HepG2 (cell line): ENCODE measurements around the gene SLC29A1. TPM values are rescaled to one million over a fixed set of nuclear protein-coding genes. Genes with fewer than 3 reads are reported as not detected.
A peak's percentile ranks its signal among the peaks of the same experiment; 100 is the strongest.

Experiments used
- ATF7-NPFF ChIP-seq: sonication (generic); formaldehyde crosslinking; IDR thresholded peaks from 2 replicates; pipeline ENCODE4 v1.8.1; 2023; ENCODE audit warnings: mild to moderate bottlenecking, low read depth, missing genetic modification reagents, moderate library complexity
- HES4 ChIP-seq: sonication (generic); formaldehyde crosslinking; IDR thresholded peaks from 2 replicates; pipeline ENCODE4 v1.9.0; 2021; ENCODE audit warnings: mild to moderate bottlenecking, missing genetic modification reagents, borderline replicate concordance
- MTF2 ChIP-seq: sonication (generic); formaldehyde crosslinking; IDR thresholded peaks from 2 replicates; pipeline ENCODE4 v1.5.0; 2020; ENCODE audit warnings: missing genetic modification reagents, borderline replicate concordance
- RXRB ChIP-seq: IDR thresholded peaks from 2 replicates; pipeline ENCODE4 v1.6.1; 2016; ENCODE audit warnings: borderline replicate concordance, missing genetic modification reagents, missing compliant biosample characterization
- ZNF10 ChIP-seq: sonication (generic); formaldehyde crosslinking; IDR thresholded peaks from 2 replicates; pipeline ENCODE4 v1.4.0; 2020; ENCODE audit warnings: mild to moderate bottlenecking, low read depth, missing genetic modification reagents, borderline replicate concordance
- ZNF20 ChIP-seq: sonication (generic); formaldehyde crosslinking; IDR thresholded peaks from 2 replicates; pipeline ENCODE4 v1.4.0; 2020; ENCODE audit warnings: mild to moderate bottlenecking, moderate library complexity, missing genetic modification reagents
- ZNF24 ChIP-seq: fragments of 450-650 bp; IDR thresholded peaks from 2 replicates; pipeline ENCODE4 v1.6.1; 2017; ENCODE audit warnings: antibody characterized with exemption, mild to moderate bottlenecking
- ZNF274 ChIP-seq: sonication (generic); formaldehyde crosslinking; IDR thresholded peaks from 2 replicates; pipeline ENCODE4 v1.5.1; 2020; ENCODE audit warnings: mild to moderate bottlenecking, missing genetic modification reagents
- ZNF510 ChIP-seq: sonication (generic); formaldehyde crosslinking; IDR thresholded peaks from 2 replicates; pipeline ENCODE4 v1.4.0; 2020; ENCODE audit warnings: low read depth, mild to moderate bottlenecking, missing genetic modification reagents
- ZNF598 ChIP-seq: sonication (generic); formaldehyde crosslinking; IDR thresholded peaks from 2 replicates; pipeline ENCODE4 v1.5.1; 2020; ENCODE audit warnings: mild to moderate bottlenecking, missing genetic modification reagents, borderline replicate concordance
- ZNF713 ChIP-seq: sonication (generic); formaldehyde crosslinking; IDR thresholded peaks from 2 replicates; pipeline ENCODE4 v1.4.0; 2020; ENCODE audit warnings: mild to moderate bottlenecking, missing genetic modification reagents
- ZNF775 ChIP-seq: sonication (generic); formaldehyde crosslinking; IDR thresholded peaks from 2 replicates; pipeline ENCODE4 v1.4.0; 2020; ENCODE audit warnings: missing genetic modification reagents, mild to moderate bottlenecking, moderate library complexity, borderline replicate concordance
- ZNF782 ChIP-seq: sonication (generic); formaldehyde crosslinking; IDR thresholded peaks from 2 replicates; pipeline ENCODE4 v1.4.0; 2020; ENCODE audit warnings: missing genetic modification reagents, mild to moderate bottlenecking, borderline replicate concordance
- polyA plus RNA-seq, 8 experiments: library from polyadenylated mRNA; depleted of rRNA in 3 of 8; stranded (reverse) in 7 of 8; unstranded in 1 of 8; fragments of >200 nt; fragmentation: Illumina TruSeq in 4 of 8; extraction: Trizol in 4 of 8; gene quantifications; 2 replicates each; pipeline versions ENCODE4 v1.2.1 to v1.2.3, GENCODE V29; 2011 to 2016; ENCODE audit warnings: low read depth in 4 of 8, missing spikeins in 1 of 8, mixed read lengths in 1 of 8; ENCODE audit not compliant: insufficient read depth in 1 of 8
- total RNA-seq, 5 experiments: library from RNA; depleted of rRNA; stranded (reverse); fragments of >200 nt; fragmentation: Illumina TruSeq; extraction: Trizol; gene quantifications; 2 replicates each; pipeline ENCODE4 v1.2.3, GENCODE V29; 2016; ENCODE audit warnings: low read depth in 1 of 5
- TF ChIP-seq, protein P1 (sequence below): sonication (generic); formaldehyde crosslinking; IDR thresholded peaks from 2 replicates; pipeline ENCODE4 v1.4.0; 2020; ENCODE audit warnings: missing genetic modification reagents
- TF ChIP-seq, protein P2 (sequence below): IDR thresholded peaks from 2 replicates; pipeline ENCODE4 v1.6.1; 2016; ENCODE audit warnings: low read depth, control low read depth
- TF ChIP-seq, protein P3 (sequence below), 2 experiments: sonication (generic) in 1 of 2; formaldehyde crosslinking in 1 of 2; IDR thresholded peaks; 2 replicates each; pipeline versions ENCODE4 v1.4.0 to v1.6.1; 2018 to 2020; ENCODE audit warnings: missing genetic modification reagents in 2 of 2, borderline replicate concordance in 1 of 2, low read depth in 1 of 2, mild to moderate bottlenecking in 1 of 2, missing biosample characterization in 1 of 2
- TF ChIP-seq, protein P4 (sequence below): sonication (generic); formaldehyde crosslinking; IDR thresholded peaks from 2 replicates; pipeline ENCODE4 v1.5.1; 2020; ENCODE audit warnings: mild to moderate bottlenecking, moderate library complexity, missing genetic modification reagents
- TF ChIP-seq, protein P5 (sequence below): sonication (generic); formaldehyde crosslinking; IDR thresholded peaks from 2 replicates; pipeline ENCODE4 v1.4.0; 2020; ENCODE audit warnings: missing genetic modification reagents

The SLC29A1 gene
- total and polyA plus RNA-seq, 2 of the 13 experiments (the other 11 are each of a cell fraction or from before 2014, with no cell fraction given) = 43.2 to 106 TPM

DNA sequence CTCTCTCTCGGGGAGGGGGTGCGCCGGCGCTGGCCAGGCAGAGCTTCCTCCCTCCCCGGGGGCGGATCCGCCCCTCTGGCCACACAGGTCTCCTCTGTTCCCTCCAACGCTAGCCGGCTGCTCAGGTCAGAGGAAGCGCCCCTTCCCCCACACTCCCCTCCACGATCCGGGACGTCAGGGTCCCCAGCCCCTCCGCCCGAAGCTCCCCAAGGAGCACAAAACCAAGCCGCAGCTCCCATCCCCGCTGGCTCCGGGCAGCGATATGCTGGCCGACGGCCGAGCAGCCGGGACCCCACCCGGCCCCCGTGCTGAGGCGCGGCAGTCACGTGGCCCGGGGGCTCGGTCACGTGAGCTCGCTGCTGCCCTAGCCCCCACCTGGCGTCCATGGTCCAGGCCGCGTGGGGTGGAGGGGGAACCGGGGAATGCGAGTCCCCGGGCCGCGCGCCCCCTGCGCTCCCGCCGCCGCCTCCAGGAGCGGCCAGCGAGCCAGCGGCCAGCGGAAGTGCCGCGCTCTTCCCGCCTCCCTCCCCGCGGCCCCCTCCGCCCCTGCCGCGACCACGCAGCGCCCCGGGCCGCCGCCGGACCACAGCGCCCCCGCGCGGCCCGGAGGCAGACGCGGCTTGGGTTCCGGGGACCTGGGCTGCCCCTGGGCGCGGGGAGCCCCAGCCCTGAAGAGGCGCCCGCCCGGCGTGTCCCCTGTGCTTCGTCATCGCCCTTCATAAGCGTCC lies 33.8 kb downstream of the SLC29A1 start, which contains the start of gene SLC35B2 (continued):
- no peak for TF ChIP-seq ZNF713 (CRISPR knock-in tag)
- TF ChIP-seq RXRB = peak; percentile 60
- TF ChIP-seq ZNF598 (CRISPR knock-in tag) = no peak
- TF ChIP-seq, protein P1, sequence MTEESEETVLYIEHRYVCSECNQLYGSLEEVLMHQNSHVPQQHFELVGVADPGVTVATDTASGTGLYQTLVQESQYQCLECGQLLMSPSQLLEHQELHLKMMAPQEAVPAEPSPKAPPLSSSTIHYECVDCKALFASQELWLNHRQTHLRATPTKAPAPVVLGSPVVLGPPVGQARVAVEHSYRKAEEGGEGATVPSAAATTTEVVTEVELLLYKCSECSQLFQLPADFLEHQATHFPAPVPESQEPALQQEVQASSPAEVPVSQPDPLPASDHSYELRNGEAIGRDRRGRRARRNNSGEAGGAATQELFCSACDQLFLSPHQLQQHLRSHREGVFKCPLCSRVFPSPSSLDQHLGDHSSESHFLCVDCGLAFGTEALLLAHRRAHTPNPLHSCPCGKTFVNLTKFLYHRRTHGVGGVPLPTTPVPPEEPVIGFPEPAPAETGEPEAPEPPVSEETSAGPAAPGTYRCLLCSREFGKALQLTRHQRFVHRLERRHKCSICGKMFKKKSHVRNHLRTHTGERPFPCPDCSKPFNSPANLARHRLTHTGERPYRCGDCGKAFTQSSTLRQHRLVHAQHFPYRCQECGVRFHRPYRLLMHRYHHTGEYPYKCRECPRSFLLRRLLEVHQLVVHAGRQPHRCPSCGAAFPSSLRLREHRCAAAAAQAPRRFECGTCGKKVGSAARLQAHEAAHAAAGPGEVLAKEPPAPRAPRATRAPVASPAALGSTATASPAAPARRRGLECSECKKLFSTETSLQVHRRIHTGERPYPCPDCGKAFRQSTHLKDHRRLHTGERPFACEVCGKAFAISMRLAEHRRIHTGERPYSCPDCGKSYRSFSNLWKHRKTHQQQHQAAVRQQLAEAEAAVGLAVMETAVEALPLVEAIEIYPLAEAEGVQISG (CRISPR knock-in tag) = peak; percentile 98
- TF ChIP-seq ZNF20 (CRISPR knock-in tag) = no peak; the same call in 1 of the 2 replicates
- TF ChIP-seq ZNF775 = peak; percentile 25; the same call in 1 of the 2 replicates
- no peak; the same call in 1 of the 2 replicates for TF ChIP-seq ZNF782 (CRISPR knock-in tag)
- TF ChIP-seq, protein P2, sequence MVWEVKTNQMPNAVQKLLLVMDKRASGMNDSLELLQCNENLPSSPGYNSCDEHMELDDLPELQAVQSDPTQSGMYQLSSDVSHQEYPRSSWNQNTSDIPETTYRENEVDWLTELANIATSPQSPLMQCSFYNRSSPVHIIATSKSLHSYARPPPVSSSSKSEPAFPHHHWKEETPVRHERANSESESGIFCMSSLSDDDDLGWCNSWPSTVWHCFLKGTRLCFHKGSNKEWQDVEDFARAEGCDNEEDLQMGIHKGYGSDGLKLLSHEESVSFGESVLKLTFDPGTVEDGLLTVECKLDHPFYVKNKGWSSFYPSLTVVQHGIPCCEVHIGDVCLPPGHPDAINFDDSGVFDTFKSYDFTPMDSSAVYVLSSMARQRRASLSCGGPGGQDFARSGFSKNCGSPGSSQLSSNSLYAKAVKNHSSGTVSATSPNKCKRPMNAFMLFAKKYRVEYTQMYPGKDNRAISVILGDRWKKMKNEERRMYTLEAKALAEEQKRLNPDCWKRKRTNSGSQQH (CRISPR knock-in tag) = peak; percentile 95
- no peak; the same call in none of the 2 replicates for TF ChIP-seq HES4 (CRISPR knock-in tag)
- TF ChIP-seq ZNF274 (CRISPR knock-in tag) = peak; percentile 95
- TF ChIP-seq, protein P3, sequence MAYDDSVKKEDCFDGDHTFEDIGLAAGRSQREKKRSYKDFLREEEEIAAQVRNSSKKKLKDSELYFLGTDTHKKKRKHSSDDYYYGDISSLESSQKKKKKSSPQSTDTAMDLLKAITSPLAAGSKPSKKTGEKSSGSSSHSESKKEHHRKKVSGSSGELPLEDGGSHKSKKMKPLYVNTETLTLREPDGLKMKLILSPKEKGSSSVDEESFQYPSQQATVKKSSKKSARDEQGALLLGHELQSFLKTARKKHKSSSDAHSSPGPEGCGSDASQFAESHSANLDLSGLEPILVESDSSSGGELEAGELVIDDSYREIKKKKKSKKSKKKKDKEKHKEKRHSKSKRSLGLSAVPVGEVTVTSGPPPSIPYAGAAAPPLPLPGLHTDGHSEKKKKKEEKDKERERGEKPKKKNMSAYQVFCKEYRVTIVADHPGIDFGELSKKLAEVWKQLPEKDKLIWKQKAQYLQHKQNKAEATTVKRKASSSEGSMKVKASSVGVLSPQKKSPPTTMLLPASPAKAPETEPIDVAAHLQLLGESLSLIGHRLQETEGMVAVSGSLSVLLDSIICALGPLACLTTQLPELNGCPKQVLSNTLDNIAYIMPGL (CRISPR knock-in tag; IDR thresholded peaks at IDR 0.05; ENCODE audit: borderline replicate concordance in 1 of 2, low read depth in 1 of 2) = peak; percentile 73 to 97; a peak in 3 of 4 replicates
- TF ChIP-seq ZNF10 (CRISPR knock-in tag) = no peak
- 0 out of 2 replicates have a peak, but pooled peaks have one; percentile 30 for TF ChIP-seq ZNF24
- no peak; the same call in 1 of the 2 replicates for TF ChIP-seq ZNF510 (CRISPR knock-in tag)
- peak; percentile 98 for TF ChIP-seq ATF7-NPFF
- TF ChIP-seq, protein P4, sequence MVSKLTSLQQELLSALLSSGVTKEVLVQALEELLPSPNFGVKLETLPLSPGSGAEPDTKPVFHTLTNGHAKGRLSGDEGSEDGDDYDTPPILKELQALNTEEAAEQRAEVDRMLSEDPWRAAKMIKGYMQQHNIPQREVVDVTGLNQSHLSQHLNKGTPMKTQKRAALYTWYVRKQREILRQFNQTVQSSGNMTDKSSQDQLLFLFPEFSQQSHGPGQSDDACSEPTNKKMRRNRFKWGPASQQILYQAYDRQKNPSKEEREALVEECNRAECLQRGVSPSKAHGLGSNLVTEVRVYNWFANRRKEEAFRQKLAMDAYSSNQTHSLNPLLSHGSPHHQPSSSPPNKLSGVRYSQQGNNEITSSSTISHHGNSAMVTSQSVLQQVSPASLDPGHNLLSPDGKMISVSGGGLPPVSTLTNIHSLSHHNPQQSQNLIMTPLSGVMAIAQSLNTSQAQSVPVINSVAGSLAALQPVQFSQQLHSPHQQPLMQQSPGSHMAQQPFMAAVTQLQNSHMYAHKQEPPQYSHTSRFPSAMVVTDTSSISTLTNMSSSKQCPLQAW (CRISPR knock-in tag) = peak; percentile 88; the same call in 1 of the 2 replicates
- peak; percentile 97; the same call in 1 of the 2 replicates for TF ChIP-seq MTF2
- TF ChIP-seq, protein P5, sequence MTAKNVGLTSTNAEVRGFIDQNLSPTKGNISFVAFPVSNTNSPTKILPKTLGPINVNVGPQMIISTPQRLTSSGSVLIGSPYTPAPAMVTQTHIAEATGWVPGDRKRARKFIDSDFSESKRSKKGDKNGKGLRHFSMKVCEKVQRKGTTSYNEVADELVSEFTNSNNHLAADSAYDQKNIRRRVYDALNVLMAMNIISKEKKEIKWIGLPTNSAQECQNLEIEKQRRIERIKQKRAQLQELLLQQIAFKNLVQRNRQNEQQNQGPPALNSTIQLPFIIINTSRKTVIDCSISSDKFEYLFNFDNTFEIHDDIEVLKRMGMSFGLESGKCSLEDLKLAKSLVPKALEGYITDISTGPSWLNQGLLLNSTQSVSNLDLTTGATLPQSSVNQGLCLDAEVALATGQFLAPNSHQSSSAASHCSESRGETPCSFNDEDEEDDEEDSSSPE (CRISPR knock-in tag) = peak; percentile 79
